Bronchial epithelial cell (primary cell): ENCODE data around the gene TIPARP. TPM values are rescaled to one million over a fixed set of nuclear protein-coding genes. Genes with fewer than 3 reads are reported as not detected.
"Not testable (repeated sequence)": the region's sequence is repeated elsewhere in the genome, so short reads cannot be mapped to it uniquely, and the experiment has no call there.

ENCODE experiments used
- DNase-seq: peaks from one replicate; pipeline ENCODE4 v3.0.0-alpha.2; 2010; ENCODE audit warnings: low read depth
- FAIRE-seq: peaks from 2 replicates; lab custom pipeline; 2011; peaks lifted over from hg19 to GRCh38; lab: Jason Lieb, UNC
- H3K27me3 ChIP-seq: 2 replicates; pipeline ENCODE4 v1.5.1; 2011; ENCODE audit warnings: low read length; ENCODE audit not compliant: control insufficient read depth, insufficient read depth
- H3K36me3 ChIP-seq: 2 replicates; pipeline ENCODE4 v1.5.1; 2011; ENCODE audit warnings: low read length; ENCODE audit not compliant: control insufficient read depth, insufficient read depth
- H3K4me3 ChIP-seq: 2 replicates; pipeline ENCODE4 v1.5.1; 2011; ENCODE audit warnings: mild to moderate bottlenecking, low read depth, low read length, control low read depth
- CTCF ChIP-seq: IDR thresholded peaks from 2 replicates; pipeline ENCODE4 v1.5.1; 2011; ENCODE audit warnings: mild to moderate bottlenecking, moderate library complexity, low read length, control low read depth, inconsistent platforms; ENCODE audit not compliant: insufficient read depth, severe bottlenecking
- total RNA-seq: library from RNA; depleted of rRNA; stranded (reverse); fragments of >200 nt; gene quantifications from 2 replicates; pipeline ENCODE4 v1.2.1, GENCODE V29; 2014

TIPARP gene
- total RNA-seq, 1 donor from 2014 or later, result 110 TPM

- Histone ChIP-seq H3K4me3 (no peak overlapping the region), H3K36me3 (no peaks in the 10 kb centered on the region), H3K27me3 (no peaks in the 10 kb centered on the region)
- TF ChIP-seq CTCF, result no peak
- DNase-seq, result no peak
- no peak for FAIRE-seq
Observed at GRCh38 chr3:156649681-156650080, 24.7 kb upstream of the TIPARP start.

GRCh38 chr3:156652661-156653060 lies 21.7 kb upstream of the TIPARP start:
- not testable (repeated sequence) for DNase-seq, FAIRE-seq, H3K27me3 ChIP-seq, H3K4me3 ChIP-seq, H3K36me3 ChIP-seq

- DNase-seq (no peak), FAIRE-seq (no peak)
- TF ChIP-seq CTCF, result no peak
- Histone ChIP-seq H3K36me3 (no peaks in the 10 kb centered on the region), H3K4me3 (no peak overlapping the region), H3K27me3 (no peaks in the 10 kb centered on the region)
Observed at GRCh38 chr3:156654834-156655233, 19.6 kb upstream of the TIPARP start.

DNA sequence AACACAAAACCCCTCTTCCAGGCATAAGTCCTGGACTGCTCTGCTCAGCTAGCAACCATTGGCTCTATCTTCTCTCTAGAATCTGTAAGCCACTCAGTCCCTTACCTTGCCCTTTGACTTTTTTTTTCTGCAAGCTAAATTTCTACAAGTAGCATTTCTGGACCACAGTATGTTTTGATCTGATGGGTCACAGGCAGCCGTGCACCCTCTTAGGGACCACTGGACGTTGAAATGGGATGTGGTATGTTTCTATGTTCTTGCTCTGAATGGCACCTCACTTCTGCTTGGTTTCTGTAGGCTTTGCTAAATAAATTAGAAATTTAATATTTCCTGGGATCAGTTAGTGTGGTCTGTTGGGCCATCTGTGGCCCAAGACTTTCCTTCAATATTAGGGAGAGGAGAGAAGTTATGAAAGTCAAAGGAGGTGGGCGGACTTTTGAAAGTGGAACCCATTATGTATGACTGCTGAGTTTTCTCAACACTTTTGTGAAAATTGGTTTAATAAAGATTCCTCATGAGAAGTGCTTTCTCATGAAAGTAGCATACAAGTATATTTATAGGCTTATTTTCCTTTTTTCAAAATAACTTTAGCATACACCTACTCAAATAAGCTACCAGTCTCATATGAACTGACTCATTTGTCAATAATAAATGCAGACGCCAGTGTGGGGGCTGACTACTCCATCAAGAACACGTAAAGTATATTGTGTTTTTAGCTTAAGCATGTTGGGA lies 18.4 kb upstream of the TIPARP start:
- no peaks in the 10 kb centered on the region for H3K36me3 ChIP-seq
- TF ChIP-seq CTCF, result no peak
- no peaks in the 10 kb centered on the region for H3K27me3 ChIP-seq
- FAIRE-seq (no peak), DNase-seq (no peak)
- no peak overlapping the region for H3K4me3 ChIP-seq

DNA sequence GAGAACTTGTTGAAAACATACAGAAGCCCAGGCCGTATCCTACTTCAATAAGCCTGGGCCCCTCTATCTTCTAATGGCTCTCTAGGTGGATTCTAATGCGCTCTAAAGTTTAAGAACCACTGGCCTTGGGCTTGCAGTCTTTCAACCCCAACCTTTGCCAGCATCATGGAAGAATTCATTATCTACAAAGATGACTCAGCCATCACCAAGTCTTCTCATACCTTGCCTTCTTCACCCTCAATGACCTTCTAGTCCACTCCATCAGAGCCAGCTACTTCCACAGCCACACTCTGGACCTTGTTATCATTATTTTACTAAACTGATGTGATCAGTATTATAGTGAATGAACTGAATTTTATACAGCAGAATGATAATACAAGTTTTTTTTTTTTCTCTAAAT lies 16.9 kb upstream of the TIPARP start:
- FAIRE-seq (no peak), DNase-seq (no peak)
- no peak for TF ChIP-seq CTCF
- no peak overlapping the region for H3K4me3 ChIP-seq
- H3K36me3 ChIP-seq, result no peaks in the 10 kb centered on the region
- H3K27me3 ChIP-seq, result no peaks in the 10 kb centered on the region

DNA sequence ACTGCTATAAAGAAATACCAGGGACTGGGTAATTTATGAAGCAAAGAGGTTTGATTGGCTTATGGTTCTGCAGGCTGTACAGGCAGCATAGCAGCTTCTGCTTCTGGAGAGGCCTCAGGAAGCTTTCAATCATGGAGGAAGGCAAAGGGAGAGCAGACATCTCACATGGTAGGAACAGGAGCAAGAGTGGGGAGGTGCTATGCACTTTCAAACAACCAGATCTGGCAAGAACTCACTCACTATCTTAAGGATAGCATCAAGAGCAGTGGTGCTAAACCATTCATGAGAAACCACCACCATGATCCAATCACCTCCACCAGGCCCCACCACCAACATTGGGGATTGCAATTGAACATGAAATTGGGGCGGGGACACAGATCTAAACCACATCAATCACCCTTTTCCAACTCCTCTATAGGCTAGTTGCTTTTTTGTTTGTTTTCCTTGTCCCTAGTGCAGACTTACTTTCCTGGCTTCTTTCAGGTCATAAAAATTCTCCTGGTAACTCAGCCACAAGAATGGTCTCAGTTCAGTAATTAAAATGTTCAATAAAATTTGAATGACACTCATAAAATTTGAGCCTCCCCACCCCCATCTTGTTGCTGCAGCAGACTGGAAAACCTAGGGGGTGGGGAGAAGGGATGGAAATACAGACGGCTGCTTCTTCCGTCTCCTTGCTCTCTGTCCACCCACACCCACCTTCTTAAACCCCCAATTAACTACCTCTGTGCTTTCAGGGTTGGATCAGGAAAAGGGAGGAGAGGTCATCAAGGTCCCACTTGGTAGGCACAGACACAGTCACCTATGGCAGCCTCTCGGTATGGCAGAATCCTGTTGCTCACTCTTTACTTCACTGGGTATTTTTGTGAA lies 16.3 kb upstream of the TIPARP start:
- DNase-seq (no peak), FAIRE-seq (no peak)
- no peak for TF ChIP-seq CTCF
- no peaks in the 10 kb centered on the region for H3K27me3 ChIP-seq
- no peaks in the 10 kb centered on the region for H3K36me3 ChIP-seq
- H3K4me3 ChIP-seq, result no peak overlapping the region
